HG03103 (cell line): Measurements from ENCODE around the gene PCSK2.

Source experiments
- ATAC-seq: cut with Tn5 transposase; IDR thresholded peaks from one replicate; pipeline ENCODE4 v1.9.1; 2021; ENCODE audit warnings: low read depth; ENCODE audit not compliant: unreplicated experiment

PCSK2 gene

GRCh38 chr20:17469246-17470030 is 242.6 kb downstream of the PCSK2 start:
- ATAC-seq: no peak

GRCh38 chr20:17470521-17470920 is 243.7 kb downstream of the PCSK2 start:
- ATAC-seq: no peak

DNA sequence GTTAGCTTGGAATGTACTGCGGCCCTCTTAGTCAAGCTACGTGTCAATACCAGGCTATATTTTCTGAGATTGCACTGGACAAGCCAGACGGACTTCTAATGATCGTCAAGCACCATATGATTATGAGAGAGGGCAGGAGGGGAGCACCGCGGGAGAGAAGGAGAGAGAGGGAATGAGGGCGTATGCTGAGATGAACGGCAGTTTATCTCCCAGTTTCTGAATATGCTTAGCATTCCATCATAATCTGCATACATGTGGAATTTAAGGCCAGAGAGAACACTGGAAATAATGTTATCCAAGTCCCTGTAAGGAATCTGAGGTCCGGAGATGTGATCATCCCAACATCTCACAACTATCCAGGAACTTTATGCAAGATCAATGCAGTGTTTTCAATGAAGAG is 244.1 kb downstream of the PCSK2 start:
- ATAC-seq: no peak

- ATAC-seq: no peak
Measured at GRCh38 chr20:17471606-17472187, 244.9 kb downstream of the PCSK2 start.

DNA sequence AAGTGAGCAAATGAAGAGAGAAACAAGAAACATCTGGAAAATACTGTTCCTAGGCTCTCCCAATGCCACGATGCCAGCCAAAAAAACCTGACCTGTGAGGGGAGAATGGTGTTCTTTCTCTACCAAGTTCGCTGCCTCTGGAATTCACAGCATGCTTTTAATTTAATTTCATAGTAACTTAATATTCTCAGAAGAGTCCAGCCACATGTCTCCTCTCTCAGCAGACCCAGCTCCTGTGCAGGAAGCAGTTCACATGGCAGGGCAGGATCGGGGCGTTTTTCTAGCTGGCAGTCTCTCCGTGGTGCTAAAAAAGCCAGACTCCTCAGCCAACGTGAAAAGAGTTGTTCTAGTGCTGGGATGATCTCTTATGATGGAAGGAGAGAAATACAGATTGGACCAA is 246.8 kb downstream of the PCSK2 start:
- ATAC-seq: no peak

DNA sequence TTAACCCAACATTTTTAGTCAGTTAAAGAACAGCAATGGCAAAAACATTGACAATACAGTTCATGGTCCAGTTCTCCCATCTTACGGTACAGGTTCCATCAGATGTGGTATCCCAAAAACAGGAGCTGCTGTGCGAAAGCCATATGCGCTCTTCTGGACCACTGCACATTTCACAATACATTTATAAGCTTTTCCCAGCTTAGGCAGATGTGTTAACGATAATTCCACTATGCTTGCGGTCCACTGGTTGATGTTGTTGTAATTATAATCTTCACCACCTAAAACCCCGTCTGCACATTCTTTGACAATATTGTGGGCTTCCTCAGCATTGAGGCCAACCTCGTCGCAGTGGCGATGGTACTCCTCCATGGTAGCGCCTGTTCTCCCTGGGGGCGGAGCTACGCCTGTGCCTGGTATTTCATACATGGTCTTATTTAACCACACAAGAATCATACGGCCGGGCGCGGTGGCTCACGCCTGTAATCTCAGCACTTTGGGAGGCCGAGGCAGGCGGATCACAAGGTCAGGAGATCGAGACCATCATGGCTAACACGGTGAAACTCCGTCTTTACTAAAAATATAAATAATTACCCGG is 252.3 kb downstream of the PCSK2 start:
- no peak for ATAC-seq

GRCh38 chr20:17480696-17481095 is 253.9 kb downstream of the PCSK2 start:
- no peak for ATAC-seq

- ATAC-seq: no peak
Measured at GRCh38 chr20:17481661-17482060, 254.8 kb downstream of the PCSK2 start.

DNA sequence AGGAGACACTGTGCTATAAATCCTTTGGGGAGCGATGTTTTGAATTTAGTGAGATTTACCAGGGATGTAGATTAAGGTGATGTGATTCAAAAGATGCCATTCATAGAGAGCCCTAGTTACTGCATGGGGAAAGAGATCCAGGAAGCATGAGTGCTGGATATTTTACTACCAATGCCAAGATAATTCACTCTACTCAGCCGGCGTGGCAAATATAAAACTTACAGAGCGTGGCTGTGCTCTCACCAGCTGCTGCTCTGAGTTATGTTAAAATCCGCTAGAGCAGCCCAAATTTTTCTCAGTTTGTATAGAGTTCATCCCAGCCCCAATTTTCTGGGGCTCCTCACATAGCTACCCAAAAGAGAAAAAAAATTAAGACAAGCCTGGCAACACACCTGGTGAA is 255.7 kb downstream of the PCSK2 start:
- no peak for ATAC-seq

GRCh38 chr20:17485017-17485416 is 258.2 kb downstream of the PCSK2 start:
- ATAC-seq: no peak

DNA sequence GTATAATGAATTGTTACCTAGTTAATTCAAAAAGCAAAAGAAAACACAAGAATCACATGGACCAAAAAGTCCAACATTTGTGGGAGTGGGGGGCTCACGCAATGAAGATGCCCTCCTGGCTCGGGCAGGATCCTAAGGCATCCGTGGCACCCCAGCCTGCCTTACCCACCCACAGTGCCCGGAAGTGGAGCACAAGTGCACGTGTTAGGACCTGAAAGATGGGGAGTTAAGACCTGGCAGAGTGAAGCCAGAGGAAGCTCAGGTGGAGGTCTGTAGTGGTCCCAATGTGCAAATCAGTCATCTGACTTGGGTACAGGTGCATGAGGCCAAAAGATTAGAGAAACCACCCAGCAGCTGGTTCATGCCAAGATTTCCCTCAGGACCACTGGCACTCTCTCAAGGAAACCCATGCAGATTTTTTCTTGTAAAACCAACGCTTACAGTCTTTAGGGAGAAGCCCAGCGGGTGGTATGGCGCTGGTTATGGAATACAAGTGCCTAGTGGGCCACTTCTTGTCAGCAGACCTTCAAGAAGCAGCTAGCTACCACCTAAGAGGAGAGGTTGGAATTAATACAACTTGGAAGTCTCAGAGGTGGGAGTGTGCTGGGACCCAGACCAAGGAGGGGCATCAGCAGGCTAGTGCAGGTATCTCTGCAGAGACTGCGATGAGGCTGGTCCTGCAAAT is 262.2 kb downstream of the PCSK2 start:
- ATAC-seq: no peak

DNA sequence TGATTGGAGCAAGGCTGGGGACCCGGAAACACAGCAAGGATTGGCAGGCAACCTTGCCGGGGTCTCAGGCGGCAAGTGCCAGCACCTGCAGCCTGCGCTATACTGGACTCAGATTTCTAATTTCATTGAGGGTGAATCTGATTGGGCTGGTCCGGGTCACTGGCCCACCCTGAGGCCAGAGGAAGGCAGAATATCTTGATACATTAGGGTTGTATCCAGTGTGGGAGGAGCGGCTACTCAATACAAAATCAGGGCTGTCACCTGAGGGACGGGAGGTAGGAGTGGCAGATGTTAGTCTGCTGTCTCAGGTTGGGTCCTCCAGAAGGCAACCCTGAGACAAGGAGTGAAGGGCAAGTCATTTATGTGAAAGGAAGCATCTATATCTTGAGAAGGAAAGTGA is 263.7 kb downstream of the PCSK2 start:
- no peak for ATAC-seq

DNA sequence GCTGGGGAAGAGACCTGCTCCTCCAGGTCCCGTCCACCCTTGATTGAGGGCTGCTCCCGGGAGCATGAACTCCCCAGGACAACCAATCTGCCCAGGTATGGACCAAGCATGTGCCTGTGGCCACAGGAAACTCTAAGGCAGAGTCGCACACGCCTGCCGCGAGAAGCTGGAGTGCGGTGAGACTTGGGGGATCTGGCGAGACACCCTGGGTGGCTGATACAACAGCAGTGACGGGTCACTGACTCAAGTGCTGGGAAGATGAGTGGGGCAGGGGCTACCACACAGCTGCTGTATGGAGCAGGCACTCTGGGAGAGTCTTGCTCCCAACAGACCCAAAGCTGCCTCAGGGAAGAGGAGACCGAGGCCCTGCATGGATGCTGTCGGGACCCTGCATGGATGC is 264.2 kb downstream of the PCSK2 start:
- no peak for ATAC-seq

- ATAC-seq: no peak
Measured at GRCh38 chr20:17491488-17491887, 264.6 kb downstream of the PCSK2 start.

DNA sequence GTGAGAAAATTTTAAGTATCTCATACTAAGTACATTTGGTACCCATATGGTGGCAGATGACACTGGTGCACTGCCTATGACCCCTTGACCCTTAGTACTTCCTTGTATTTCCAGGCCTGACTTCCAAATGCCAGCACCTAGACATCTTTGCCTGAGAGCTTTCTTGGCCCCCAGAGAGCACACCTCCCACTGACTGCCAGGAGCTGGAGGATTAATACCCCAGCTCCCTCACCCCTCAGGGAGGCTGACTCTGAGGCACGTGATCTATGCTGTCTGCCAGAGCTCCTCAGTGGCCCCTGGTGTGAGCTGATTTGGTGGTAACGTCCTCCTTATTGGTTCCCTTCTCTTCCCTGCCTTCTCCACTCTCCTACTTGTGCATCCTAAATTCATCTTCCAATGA is 266.3 kb downstream of the PCSK2 start:
- ATAC-seq: no peak

DNA sequence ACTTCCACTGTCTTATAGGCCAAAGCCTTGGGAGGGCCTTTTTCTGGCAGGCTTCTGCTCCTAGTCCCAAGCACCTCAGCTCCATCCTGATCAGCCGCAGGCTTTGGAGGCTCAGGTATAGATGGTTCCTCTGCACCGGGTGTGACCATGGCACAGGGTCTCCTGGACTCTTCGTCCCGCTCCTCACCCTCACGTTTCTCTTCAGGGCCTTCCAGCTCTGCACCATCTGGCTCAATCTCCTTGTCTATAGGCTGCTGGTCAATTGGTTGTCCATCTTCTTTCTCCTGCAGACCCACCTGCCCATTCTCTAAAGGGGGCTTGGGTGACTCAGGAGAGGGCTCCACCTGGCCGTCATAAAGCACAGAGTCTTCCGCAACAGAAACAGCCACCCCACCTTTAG is 267.4 kb downstream of the PCSK2 start:
- ATAC-seq: no peak

DNA sequence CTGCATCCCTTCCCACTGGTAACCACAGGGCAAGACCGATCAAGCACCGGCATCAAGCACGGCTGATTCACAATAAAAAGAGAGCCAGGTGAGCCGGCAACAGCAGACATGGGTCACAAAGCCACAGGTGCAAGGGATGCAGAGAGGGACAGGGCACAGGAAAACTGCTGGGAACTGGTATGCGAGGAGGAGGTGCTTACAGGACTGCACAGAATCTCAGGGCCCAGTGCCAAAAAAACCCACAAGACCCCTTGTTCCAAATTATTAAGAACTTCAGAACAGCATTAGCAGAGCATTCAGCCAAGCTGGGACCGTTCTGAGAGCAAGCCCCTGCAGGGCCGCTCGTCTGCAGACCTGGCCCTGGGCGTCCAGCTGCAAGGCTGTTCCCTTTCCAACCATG is 269.0 kb downstream of the PCSK2 start:
- ATAC-seq: no peak

DNA sequence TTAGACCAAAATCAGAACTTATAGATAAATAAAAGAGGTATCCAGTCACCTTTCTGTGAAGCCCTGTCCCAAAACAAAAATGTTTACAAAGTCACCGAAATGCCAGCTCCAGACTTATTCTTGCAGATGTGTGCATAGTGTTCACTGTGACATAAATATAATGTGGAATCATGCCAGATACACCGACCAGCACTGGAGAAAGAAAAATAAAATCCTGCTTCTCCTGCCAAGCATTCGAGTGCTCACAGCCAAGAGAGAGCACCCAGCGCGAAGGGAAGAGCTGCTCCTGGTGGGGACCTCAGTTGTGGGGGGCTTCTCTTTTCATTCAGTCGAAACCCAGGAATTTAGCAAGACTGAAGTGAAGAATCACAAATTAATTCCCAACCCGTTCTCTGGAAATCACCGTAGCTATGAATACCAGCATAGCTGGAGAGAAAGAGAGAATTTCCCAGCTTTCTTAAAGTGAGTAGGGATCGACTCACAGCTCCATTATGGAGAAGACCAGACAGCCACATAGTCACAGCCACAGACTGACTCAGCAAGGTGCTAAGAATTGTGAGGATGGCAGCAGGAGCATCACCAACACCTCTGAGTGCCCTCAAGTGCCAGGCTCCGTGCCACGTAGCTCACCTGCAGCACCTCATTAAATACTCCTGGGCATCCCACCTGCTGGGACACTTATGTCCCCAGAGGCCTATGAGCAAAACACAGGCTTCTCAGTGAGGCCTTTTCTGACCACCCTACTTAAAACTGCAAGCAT is 271.2 kb downstream of the PCSK2 start:
- no peak for ATAC-seq

DNA sequence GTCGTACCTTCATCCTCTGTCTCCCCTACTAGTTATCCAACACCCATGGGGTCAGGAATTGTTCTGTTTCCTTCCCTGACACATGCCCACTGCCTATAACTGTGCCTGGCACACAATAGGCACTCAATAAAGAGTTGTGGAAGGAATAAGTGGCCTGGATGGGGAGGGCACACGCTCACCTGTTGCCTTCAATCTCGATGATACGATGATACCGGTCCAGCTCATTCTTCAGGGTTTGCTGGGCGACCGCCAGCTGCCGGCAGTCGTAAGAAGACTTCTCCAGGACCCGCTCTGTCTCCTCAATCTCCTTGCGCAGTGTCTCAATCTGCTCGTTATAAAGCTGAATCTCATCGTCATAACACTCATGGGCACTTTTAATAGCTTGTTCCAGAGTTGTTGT is 271.8 kb downstream of the PCSK2 start:
- no peak for ATAC-seq

DNA sequence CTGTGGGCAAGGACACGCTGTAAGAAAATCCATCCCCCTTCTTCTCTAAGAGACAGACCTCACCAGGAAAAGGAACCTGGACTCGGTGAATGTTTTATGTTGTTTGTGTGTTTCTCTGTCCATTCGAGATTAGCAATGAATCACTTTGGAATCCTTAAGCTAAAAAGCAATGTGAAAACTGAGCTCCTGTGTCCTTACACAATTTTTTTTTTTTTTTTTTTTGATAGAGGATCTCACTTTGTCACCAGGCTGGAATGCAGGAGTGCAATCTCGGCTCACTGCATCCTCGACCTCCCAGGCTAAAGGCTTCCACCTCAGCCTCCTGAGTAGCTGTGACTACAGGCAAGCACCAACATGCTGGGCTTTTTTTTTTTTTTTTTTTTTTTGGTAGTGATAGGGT is 272.2 kb downstream of the PCSK2 start:
- ATAC-seq: no peak

DNA sequence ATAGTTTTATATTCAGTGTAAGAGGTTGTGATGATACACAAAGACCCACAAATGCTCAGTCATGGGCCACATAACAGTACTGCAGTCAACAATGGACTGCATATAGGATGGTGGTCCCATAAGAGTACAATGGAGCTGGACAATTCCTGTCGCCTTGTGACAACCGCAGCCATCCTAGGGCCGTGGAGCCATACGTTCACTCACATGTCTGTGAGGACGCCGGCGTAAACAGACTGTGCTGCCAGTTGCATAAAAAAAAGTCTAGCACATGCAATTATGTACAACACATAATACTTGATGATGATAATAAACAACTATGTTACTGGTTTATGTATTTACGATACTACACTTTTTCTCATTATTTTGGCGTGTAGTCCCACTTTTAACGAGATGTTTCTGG is 273.4 kb downstream of the PCSK2 start:
- no peak for ATAC-seq
